Inferior parietal cortex (tissue), 1 donor: Measurements from ENCODE around the gene IL2RG.

Experiments
- DNase-seq: peaks from one replicate; pipeline ENCODE4 v3.0.0-alpha.2; 2016; ENCODE audit errors: extremely low spot score

IL2RG gene

GRCh38 chrX:71111141-71111843 lies at the start of gene IL2RG:
IL2RG (minus strand) TSS chrX:71111577; CDS start chrX:71111539, 38 bp downstream.
- DNase-seq: no peak

GRCh38 chrX:71160475-71160874 lies 49.1 kb upstream of the IL2RG start:
- DNase-seq: no peak

- no peak for DNase-seq
Measured at GRCh38 chrX:71159335-71159734, 48.0 kb upstream of the IL2RG start.

- DNase-seq: no peak
Measured at GRCh38 chrX:71158603-71159002, 47.2 kb upstream of the IL2RG start.

- DNase-seq: no peak
Measured at GRCh38 chrX:71154641-71155040, 43.3 kb upstream of the IL2RG start.

- DNase-seq: no peak
Measured at GRCh38 chrX:71154196-71154595, 42.8 kb upstream of the IL2RG start.

- no peak for DNase-seq
Measured at GRCh38 chrX:71151366-71151765, 40.0 kb upstream of the IL2RG start.

- no peak for DNase-seq
Measured at GRCh38 chrX:71148278-71148663, 36.9 kb upstream of the IL2RG start.

GRCh38 chrX:71147496-71148277 lies 36.3 kb upstream of the IL2RG start:
- no peak for DNase-seq

GRCh38 chrX:71144651-71145050 lies 33.3 kb upstream of the IL2RG start, which contains the start of gene NLGN3:
NLGN3 (plus strand) TSS chrX:71144841; CDS start chrX:71147750, 2,909 bp downstream.
- DNase-seq: no peak

- DNase-seq: no peak
Measured at GRCh38 chrX:71143508-71143907, 32.1 kb upstream of the IL2RG start.

- no peak for DNase-seq
Measured at GRCh38 chrX:71140440-71140839, 29.1 kb upstream of the IL2RG start.

GRCh38 chrX:71131510-71131909 lies 20.1 kb upstream of the IL2RG start:
- no peak for DNase-seq

- peak; percentile 63 for DNase-seq
Measured at GRCh38 chrX:71128915-71129765, 17.8 kb upstream of the IL2RG start.

GRCh38 chrX:71128166-71128833 lies 16.9 kb upstream of the IL2RG start:
- no peak for DNase-seq

GRCh38 chrX:71118985-71119535 lies 7.7 kb upstream of the IL2RG start:
- no peak for DNase-seq

GRCh38 chrX:71118032-71118984 lies 6.9 kb upstream of the IL2RG start, which contains the start of gene MED12:
MED12 (plus strand) TSS chrX:71118596; CDS start chrX:71118755, 159 bp downstream.
- peak; percentile 78 for DNase-seq

GRCh38 chrX:71117358-71117757 lies 6.0 kb upstream of the IL2RG start:
- DNase-seq: no peak

GRCh38 chrX:71111921-71112431 lies 599 bp upstream of the IL2RG start:
- no peak for DNase-seq

GRCh38 chrX:71109051-71109450 lies 2.3 kb downstream of the IL2RG start:
- no peak for DNase-seq
